DOHH2 (cell line): ENCODE data around the gene NOD2.

ENCODE experiments used
- H3F3A ChIP-seq: fragments of 200-600 bp; sonication (generic), shearing (Covaris generic); 2 replicates; pipeline ENCODE4 v1.6.0; 2016; ENCODE audit warnings: antibody characterized with exemption, mild to moderate bottlenecking; ENCODE audit not compliant: control insufficient read depth, insufficient read depth
- H3K27ac ChIP-seq: fragments of 200-600 bp; sonication (generic); 2 replicates; pipeline ENCODE4 v1.5.1; 2014; ENCODE audit warnings: low read depth, mild to moderate bottlenecking, low read length, moderate library complexity
- H3K27me3 ChIP-seq: fragments of 200-600 bp; sonication (generic); 2 replicates; pipeline ENCODE4 v1.6.1; 2014; ENCODE audit warnings: mild to moderate bottlenecking, low read length, mixed read lengths; ENCODE audit not compliant: control insufficient read depth
- H3K36me3 ChIP-seq: fragments of 200-600 bp; sonication (generic); 2 replicates; pipeline ENCODE4 v1.6.1; 2014; ENCODE audit warnings: mild to moderate bottlenecking, low read length, moderate library complexity, mixed read lengths; ENCODE audit not compliant: control insufficient read depth
- H3K4me1 ChIP-seq: fragments of 200-600 bp; sonication (generic); 2 replicates; pipeline ENCODE4 v1.6.1; 2014; ENCODE audit warnings: mild to moderate bottlenecking, low read length, mixed read lengths; ENCODE audit not compliant: control insufficient read depth
- H3K4me2 ChIP-seq: fragments of 200-600 bp; sonication (generic); 2 replicates; pipeline ENCODE4 v1.6.0; 2014; ENCODE audit warnings: mild to moderate bottlenecking, low read length, moderate library complexity
- H3K4me3 ChIP-seq: fragments of 200-600 bp; sonication (generic); 2 replicates; pipeline ENCODE4 v1.5.1; 2014; ENCODE audit warnings: mild to moderate bottlenecking, low read length, mixed read lengths
- H3K79me2 ChIP-seq: fragments of 200-600 bp; sonication (generic); 2 replicates; pipeline ENCODE4 v1.6.1; 2014; ENCODE audit warnings: mild to moderate bottlenecking, low read length, mixed read lengths; ENCODE audit not compliant: control insufficient read depth
- H3K9me2 ChIP-seq: fragments of 200-600 bp; sonication (generic); replicated peaks from 2 replicates; pipeline ENCODE4 v1.6.1; 2014; ENCODE audit warnings: mild to moderate bottlenecking, low read length, mixed read lengths; ENCODE audit not compliant: control insufficient read depth
- H3K9me3 ChIP-seq: fragments of 200-600 bp; sonication (generic); 2 replicates; pipeline ENCODE4 v1.6.1; 2014; ENCODE audit warnings: antibody characterized with exemption, low read length, mixed read lengths; ENCODE audit not compliant: control insufficient read depth, insufficient read depth
- H4K20me1 ChIP-seq: fragments of 200-600 bp; sonication (generic); 2 replicates; pipeline ENCODE4 v1.6.0; 2014; ENCODE audit warnings: low read depth, mild to moderate bottlenecking, antibody characterized with exemption, low read length, moderate library complexity; ENCODE audit not compliant: control insufficient read depth, insufficient read depth
- EZH2phosphoT487 ChIP-seq: fragments of 200-600 bp; sonication (generic); IDR thresholded peaks from 2 replicates; pipeline ENCODE4 v1.6.1; 2017; ENCODE audit warnings: borderline replicate concordance, mild to moderate bottlenecking, antibody characterized with exemption, low read length, moderate library complexity, mixed read lengths
- TF ChIP-seq, protein P1 (sequence below): fragments of 200-600 bp; sonication (generic); IDR thresholded peaks from one replicate; pipeline ENCODE4 v1.5.1; 2014; ENCODE audit warnings: antibody characterized with exemption, mild to moderate bottlenecking, low read depth, low read length; ENCODE audit not compliant: poor library complexity, severe bottlenecking

The NOD2 gene

DNA sequence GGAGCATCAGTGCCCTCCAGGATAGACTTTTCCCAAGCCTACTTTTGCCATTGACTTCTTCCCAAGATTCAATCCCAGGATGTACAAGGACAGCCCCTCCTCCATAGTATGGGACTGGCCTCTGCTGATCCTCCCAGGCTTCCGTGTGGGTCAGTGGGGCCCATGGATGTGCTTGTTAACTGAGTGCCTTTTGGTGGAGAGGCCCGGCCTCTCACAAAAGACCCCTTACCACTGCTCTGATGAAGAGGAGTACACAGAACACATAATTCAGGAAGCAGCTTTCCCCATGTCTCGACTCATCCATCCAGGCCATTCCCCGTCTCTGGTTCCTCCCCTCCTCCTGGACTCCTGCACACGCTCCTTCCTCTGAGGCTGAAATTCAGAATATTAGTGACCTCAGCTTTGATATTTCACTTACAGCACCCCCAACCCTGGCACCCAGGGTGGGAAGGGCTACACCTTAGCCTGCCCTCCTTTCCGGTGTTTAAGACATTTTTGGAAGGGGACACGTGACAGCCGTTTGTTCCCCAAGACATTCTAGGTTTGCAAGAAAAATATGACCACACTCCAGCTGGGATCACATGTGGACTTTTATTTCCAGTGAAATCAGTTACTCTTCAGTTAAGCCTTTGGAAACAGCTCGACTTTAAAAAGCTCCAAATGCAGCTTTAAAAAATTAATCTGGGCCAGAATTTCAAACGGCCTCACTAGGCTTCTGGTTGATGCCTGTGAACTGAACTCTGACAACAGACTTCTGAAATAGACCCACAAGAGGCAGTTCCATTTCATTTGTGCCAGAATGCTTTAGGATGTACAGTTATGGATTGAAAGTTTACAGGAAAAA lies 38.8 kb downstream of the NOD2 start:
- no peaks in the 10 kb centered on the region for H3K79me2 ChIP-seq
- H4K20me1 ChIP-seq: no peaks in the 10 kb centered on the region
- H3K36me3 ChIP-seq: no peaks in the 10 kb centered on the region
- no peak overlapping the region for H3K4me3 ChIP-seq
- H3K27me3 ChIP-seq: peaks cover 3% of the 10 kb centered on the region; the same call in 1 of the 2 replicates
- H3K9me3 ChIP-seq: no peaks in the 10 kb centered on the region
- no peaks in the 10 kb centered on the region for H3K4me1 ChIP-seq
- TF ChIP-seq, protein P1, sequence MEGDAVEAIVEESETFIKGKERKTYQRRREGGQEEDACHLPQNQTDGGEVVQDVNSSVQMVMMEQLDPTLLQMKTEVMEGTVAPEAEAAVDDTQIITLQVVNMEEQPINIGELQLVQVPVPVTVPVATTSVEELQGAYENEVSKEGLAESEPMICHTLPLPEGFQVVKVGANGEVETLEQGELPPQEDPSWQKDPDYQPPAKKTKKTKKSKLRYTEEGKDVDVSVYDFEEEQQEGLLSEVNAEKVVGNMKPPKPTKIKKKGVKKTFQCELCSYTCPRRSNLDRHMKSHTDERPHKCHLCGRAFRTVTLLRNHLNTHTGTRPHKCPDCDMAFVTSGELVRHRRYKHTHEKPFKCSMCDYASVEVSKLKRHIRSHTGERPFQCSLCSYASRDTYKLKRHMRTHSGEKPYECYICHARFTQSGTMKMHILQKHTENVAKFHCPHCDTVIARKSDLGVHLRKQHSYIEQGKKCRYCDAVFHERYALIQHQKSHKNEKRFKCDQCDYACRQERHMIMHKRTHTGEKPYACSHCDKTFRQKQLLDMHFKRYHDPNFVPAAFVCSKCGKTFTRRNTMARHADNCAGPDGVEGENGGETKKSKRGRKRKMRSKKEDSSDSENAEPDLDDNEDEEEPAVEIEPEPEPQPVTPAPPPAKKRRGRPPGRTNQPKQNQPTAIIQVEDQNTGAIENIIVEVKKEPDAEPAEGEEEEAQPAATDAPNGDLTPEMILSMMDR: no peak
- TF ChIP-seq EZH2phosphoT487: no peak
- H3K27ac ChIP-seq: no peak overlapping the region
- H3K4me2 ChIP-seq: no peak overlapping the region
- no peaks in the 10 kb centered on the region for H3F3A ChIP-seq
- no peaks in the 10 kb centered on the region for H3K9me2 ChIP-seq

DNA sequence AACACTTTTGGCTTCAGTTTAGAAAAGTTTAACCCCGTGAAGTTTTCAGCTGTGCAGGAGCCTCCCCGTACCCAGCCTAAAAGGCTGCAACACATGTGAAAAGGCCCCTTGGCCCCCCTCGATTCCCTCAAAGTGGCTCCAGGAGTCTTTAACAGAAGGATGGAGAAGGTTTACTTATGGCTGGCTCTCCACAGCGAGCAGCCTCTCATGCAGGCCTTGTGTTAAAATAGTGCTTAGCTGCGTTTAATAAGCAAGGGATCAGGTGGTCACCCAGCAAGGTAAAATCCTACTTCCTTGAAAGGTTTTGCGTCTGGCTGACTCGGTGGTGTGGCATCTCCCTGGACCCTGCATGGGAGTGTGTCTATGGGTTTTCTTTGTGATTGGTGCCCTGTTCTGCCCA lies 40.1 kb downstream of the NOD2 start:
- Histone ChIP-seq H3K27me3 (peaks cover 15% of the 10 kb centered on the region; the same call in 1 of the 2 replicates), H4K20me1 (no peaks in the 10 kb centered on the region), H3K27ac (no peak overlapping the region), H3F3A (no peaks in the 10 kb centered on the region), H3K36me3 (no peaks in the 10 kb centered on the region), H3K9me3 (no peaks in the 10 kb centered on the region), H3K4me3 (no peak overlapping the region), H3K4me1 (no peaks in the 10 kb centered on the region), H3K4me2 (no peak overlapping the region), H3K9me2 (no peaks in the 10 kb centered on the region), H3K79me2 (no peaks in the 10 kb centered on the region)
- TF ChIP-seq, protein P1: no peak
- TF ChIP-seq EZH2phosphoT487: no peak

DNA sequence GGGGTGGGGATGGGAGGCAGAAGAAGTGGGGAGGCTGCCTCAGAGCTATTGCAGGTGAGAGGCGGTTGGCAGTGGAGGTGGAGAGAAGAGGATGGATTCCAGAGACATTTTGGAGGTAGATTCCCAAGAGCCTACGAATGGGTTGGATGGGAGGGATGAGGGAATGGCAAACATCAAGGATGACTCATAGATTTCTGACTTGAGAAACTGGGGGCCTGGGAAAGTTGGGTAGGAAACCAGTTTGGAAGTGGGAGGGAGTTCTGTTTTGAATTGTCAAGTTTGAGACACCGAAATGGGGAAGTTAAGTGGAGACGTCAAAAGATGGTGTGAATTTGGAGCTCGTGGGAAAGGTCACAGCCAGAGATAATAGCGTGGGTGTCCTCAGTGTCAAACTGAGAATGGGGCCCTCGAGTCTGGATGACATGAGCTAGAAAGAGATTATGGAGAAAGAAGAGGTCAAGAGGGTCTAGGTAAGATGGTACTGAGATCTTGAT lies 42.3 kb downstream of the NOD2 start:
- no peaks in the 10 kb centered on the region for H3K4me1 ChIP-seq
- no peaks in the 10 kb centered on the region for H3K9me2 ChIP-seq
- no peak overlapping the region for H3K4me2 ChIP-seq
- no peaks in the 10 kb centered on the region for H3K36me3 ChIP-seq
- H3K27ac ChIP-seq: no peak overlapping the region
- no peaks in the 10 kb centered on the region for H4K20me1 ChIP-seq
- no peak overlapping the region for H3K4me3 ChIP-seq
- H3K9me3 ChIP-seq: no peaks in the 10 kb centered on the region
- H3K27me3 ChIP-seq: peaks cover 15% of the 10 kb centered on the region; the same call in 1 of the 2 replicates
- no peaks in the 10 kb centered on the region for H3K79me2 ChIP-seq
- H3F3A ChIP-seq: no peaks in the 10 kb centered on the region
- TF ChIP-seq EZH2phosphoT487: no peak
- TF ChIP-seq, protein P1: no peak
